SK-N-MC (cell line): Measurements from ENCODE around the gene SVIP.

Experiments
- DNase-seq: peaks from one replicate; pipeline ENCODE4 v3.0.0-alpha.2; 2011; ENCODE audit warnings: low read depth, low spot score
- H3K27ac ChIP-seq: fragments of 200-600 bp; sonication (generic); 2 replicates; pipeline ENCODE4 v1.5.1; 2016; ENCODE audit warnings: mixed run types
- H3K36me3 ChIP-seq: fragments of 200-600 bp; sonication (generic); 2 replicates; pipeline ENCODE4 v1.6.1; 2017; ENCODE audit warnings: antibody characterized with exemption, low read length, mixed read lengths; ENCODE audit not compliant: insufficient read depth
- H3K4me3 ChIP-seq: fragments of 200-600 bp; sonication (generic); 2 replicates; pipeline ENCODE4 v1.5.1; 2016
- H3K9ac ChIP-seq: fragments of 200-600 bp; sonication (generic); 2 replicates; pipeline ENCODE4 v1.8.0; 2017; ENCODE audit warnings: mixed run types, mixed read lengths; ENCODE audit not compliant: insufficient read length
- H3K9me3 ChIP-seq: fragments of 200-600 bp; sonication (generic); 2 replicates; pipeline ENCODE4 v1.6.1; 2017; ENCODE audit warnings: low read depth, mild to moderate bottlenecking, antibody characterized with exemption, low read length, moderate library complexity, mixed read lengths
- EZH2 ChIP-seq: fragments of 200-600 bp; sonication (generic); IDR thresholded peaks from one replicate; pipeline ENCODE4 v1.6.1; 2017; ENCODE audit warnings: antibody characterized with exemption
- FOXP2 ChIP-seq: optimal IDR thresholded peaks from 2 replicates; pipeline ENCODE3; 2011; ENCODE audit warnings: mild to moderate bottlenecking, moderate library complexity; ENCODE audit not compliant: insufficient read depth; ENCODE audit errors: extremely low read length, control extremely low read depth
- POLR2AphosphoS5 ChIP-seq: IDR thresholded peaks from 2 replicates; pipeline ENCODE4 v1.6.1; 2012; ENCODE audit warnings: mild to moderate bottlenecking, low read depth, low read length, borderline replicate concordance

The SVIP gene

DNA sequence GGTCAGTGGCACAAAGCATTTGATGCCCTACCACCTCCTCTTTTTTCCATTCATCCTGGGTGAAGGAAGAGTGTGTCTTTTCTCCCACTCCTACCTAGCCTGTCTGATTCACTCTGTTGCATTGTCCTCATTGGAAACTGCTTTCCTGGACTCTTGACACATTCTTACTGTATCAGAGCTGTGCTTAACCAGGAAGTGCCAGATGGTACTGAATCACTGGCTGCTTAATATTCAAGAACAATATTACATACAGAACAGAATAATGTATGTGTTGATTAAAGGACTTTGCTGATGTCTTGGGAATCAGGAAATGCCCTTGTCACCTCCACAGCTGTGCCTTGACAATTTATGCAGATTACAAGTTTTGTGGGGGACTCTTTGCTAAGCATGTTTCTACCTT, 44.4 kb downstream of the SVIP start:
- no peaks in the 10 kb centered on the region for H3K36me3 ChIP-seq
- H3K4me3 ChIP-seq = no peak overlapping the region
- no peak overlapping the region for H3K9ac ChIP-seq
- no peaks in the 10 kb centered on the region for H3K9me3 ChIP-seq
- H3K27ac ChIP-seq = no peak overlapping the region
- TF ChIP-seq EZH2 (no peak), FOXP2 (no peak), POLR2AphosphoS5 (no peak)
- DNase-seq = no peak

DNA sequence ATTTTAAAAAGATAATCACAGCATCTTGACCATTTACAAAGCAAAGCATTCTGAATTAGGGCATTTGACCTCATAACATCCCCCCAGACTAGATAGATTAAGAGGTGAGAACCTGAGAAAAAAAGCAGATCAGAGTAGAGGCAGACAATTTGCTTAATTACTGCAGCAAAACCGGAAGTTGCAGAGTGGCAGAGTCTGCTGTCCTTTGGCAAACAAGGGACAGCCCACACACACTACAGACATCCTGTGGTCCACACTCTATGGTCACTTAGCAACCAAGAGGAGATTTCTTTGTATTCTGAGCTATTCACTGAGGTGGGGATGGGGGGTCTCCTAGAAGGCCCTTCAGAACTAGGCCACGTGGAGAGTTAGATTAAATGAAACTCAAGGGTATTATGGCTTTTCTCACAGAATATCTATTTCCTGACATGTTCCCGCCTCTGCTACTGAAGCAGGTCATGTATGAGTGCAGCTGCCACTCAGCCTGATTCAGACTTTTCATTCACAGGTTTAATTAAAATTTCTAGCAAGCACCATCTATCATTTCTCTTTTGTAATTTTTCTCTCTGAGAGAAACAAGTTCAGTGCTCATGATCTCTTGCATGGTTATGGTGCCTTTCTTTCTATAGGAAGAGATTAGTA, 48.5 kb downstream of the SVIP start:
- Histone ChIP-seq H3K4me3 (no peak overlapping the region), H3K9ac (no peak overlapping the region), H3K27ac (no peak overlapping the region), H3K9me3 (no peaks in the 10 kb centered on the region), H3K36me3 (no peaks in the 10 kb centered on the region)
- no peak for DNase-seq
- TF ChIP-seq POLR2AphosphoS5 = no peak
- TF ChIP-seq FOXP2 = no peak
- no peak for TF ChIP-seq EZH2

DNA sequence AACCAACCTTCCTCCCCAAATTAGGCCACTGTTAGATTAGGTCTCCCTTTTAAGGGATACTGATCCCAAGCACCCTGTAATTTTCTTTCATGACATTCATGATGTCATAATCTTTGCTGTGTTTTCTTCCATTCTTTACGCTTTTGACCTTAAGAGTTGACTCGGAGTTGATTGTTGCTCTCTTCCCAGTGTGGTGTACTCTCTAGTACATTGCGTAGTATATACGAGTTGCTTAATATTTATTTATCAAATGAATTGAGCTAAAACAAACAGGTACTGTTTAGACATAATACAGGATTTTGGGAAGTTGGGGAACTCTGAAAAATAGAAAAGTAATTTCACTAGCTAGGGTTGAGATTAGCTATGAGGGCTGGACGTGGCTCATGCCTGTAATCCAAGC, 49.8 kb downstream of the SVIP start:
- DNase-seq = no peak
- no peaks in the 10 kb centered on the region for H3K9me3 ChIP-seq
- H3K36me3 ChIP-seq = no peaks in the 10 kb centered on the region
- no peak for TF ChIP-seq POLR2AphosphoS5
- H3K9ac ChIP-seq = no peak overlapping the region
- no peak overlapping the region for H3K4me3 ChIP-seq
- H3K27ac ChIP-seq = no peak overlapping the region

DNA sequence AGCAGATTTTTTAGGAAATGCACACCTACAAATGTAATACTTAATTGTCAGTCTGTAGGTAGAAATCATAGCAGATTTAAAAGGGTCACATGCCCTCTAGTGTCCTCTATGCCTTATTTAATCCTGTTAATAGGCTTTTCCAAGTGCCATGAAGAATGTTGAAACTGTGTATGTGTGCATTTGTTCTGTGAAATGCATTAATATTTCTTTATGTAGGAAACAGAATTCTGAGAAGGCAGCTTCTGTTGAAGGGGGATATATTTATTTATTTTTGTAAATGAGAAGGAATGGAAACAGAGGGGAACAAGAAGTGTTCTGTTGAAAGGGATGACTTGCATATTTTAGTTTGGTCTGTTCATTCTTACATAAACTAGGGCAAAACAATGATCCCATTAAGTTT, 51.0 kb downstream of the SVIP start:
- no peaks in the 10 kb centered on the region for H3K36me3 ChIP-seq
- no peak for DNase-seq
- no peak for TF ChIP-seq EZH2
- no peak for TF ChIP-seq POLR2AphosphoS5
- TF ChIP-seq FOXP2 = no peak

DNA sequence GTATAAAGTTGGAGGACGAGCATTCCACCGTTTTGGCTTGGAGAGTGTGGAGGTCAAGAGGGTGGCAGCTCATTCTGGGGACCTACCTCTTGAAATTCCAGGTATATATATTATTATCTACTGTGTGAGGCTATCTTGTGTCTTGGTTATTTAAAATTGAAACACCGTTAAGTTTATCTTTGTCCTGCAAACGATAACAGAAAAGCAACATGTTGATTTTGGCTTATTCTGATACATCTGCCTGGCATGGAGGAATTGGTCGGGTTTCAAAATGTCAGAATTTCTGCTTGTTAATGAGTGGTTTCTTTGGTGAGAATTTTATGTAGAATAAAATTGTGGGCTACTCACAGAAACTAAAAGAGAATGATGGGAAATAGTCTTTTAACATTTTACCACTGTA, 54.4 kb downstream of the SVIP start:
- Histone ChIP-seq H3K9ac (no peak overlapping the region), H3K27ac (no peak overlapping the region), H3K36me3 (no peaks in the 10 kb centered on the region), H3K9me3 (no peaks in the 10 kb centered on the region), H3K4me3 (no peak overlapping the region)
- no peak for DNase-seq
- TF ChIP-seq FOXP2 = no peak
- TF ChIP-seq EZH2 = no peak
- TF ChIP-seq POLR2AphosphoS5 = no peak

More for the DNA sequence above, 51.0 kb downstream of the SVIP start:
- Histone ChIP-seq H3K9me3 (no peaks in the 10 kb centered on the region), H3K27ac (no peak overlapping the region), H3K4me3 (no peak overlapping the region), H3K9ac (no peak overlapping the region)

DNA sequence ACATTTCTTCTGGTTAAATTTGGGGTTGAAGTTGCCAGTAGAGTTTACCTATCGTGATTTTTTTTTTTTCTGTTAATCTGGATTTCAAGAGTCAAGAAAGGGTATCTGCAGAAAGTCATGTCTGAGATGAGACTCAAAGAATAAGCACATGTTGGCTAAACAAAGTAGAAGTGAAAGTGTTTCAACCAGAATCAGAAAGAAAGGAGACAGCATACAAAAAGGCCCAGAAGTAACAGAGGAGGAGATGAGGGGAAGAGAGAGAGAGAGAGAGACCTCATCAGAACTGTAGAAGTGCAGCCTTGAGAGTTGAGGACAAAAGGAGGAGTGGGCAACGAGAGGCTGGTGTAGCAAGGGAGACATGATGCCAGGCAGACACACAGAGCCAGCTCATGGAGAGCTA, 54.9 kb downstream of the SVIP start:
- no peak for DNase-seq
- no peak overlapping the region for H3K27ac ChIP-seq
- H3K36me3 ChIP-seq = no peaks in the 10 kb centered on the region
- no peak overlapping the region for H3K4me3 ChIP-seq
- H3K9me3 ChIP-seq = no peaks in the 10 kb centered on the region
- TF ChIP-seq EZH2 = no peak
- TF ChIP-seq FOXP2 = no peak
- TF ChIP-seq POLR2AphosphoS5 = no peak
- H3K9ac ChIP-seq = no peak overlapping the region

DNA sequence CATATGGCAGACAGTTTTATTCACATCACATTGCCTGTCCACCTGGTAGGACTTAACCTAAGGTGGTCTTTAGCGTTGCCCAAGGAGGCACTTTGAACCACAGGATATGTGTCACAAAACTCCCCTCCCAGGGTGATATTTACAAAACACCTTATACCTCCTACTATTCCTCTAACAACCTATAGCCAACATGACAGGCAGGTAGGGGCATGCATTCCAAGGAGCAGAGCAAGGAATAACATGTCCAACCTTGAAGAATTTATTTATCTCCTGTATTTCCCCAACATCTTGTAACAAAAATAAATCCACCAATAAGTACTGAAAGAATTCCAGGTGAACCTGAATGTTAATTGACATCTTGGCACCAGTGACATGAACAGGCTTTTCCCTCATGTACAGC, 60.5 kb downstream of the SVIP start:
- TF ChIP-seq POLR2AphosphoS5 (no peak), FOXP2 (no peak), EZH2 (no peak)
- Histone ChIP-seq H3K9ac (no peak overlapping the region), H3K36me3 (no peaks in the 10 kb centered on the region), H3K4me3 (no peak overlapping the region), H3K27ac (no peak overlapping the region), H3K9me3 (no peaks in the 10 kb centered on the region)
- DNase-seq = no peak
